HG03175 (cell line): Measurements from ENCODE around the gene TTC28.

Source experiments
- ATAC-seq: cut with Tn5 transposase; IDR thresholded peaks from one replicate; pipeline ENCODE4 v1.9.1; 2021; ENCODE audit warnings: mild to moderate bottlenecking, moderate library complexity; ENCODE audit not compliant: unreplicated experiment

TTC28 gene

DNA sequence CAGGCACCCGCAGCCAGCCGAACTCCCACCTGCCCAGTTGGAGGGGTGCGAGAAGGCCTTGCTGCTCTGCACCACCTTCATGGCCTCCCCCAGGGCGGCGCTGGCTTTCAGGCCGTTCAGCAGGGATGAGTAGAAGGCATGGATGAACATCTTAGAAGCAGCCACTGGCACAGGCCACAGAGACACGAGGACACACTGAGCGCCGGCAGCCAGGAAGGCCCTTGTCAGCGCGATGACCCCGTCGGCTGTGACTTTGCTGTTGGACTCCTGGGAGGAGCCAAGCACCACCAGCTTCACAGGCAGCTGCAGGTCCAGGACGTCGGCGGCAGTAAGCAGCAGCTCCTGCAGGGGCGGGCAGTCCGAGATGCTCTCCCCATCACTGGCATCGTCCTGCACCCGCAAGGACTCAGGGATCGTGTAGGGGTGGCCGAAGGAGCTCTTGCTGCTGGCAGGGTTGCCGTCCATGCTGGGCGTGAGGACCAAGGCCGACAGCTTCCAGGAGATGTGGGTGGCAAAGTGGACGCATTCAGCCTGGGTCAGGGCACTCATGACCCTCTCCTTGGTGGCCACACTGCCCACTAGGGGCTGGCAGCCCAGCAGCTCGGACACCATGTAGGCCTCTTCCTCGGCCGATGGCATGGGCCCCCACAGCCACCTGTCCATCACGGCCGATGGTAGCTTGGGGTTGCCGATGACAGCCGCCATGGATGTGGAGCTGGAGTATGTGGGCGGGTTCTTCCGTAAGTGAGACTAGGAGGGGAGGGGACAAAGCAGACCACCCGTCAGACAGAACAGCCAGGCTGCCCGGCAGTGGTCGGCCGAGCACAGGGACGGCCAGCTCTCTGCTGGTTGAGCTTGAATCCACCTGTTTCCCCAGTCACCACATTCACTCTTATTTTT lies 680.9 kb downstream of the TTC28 start:
- no peak for ATAC-seq

DNA sequence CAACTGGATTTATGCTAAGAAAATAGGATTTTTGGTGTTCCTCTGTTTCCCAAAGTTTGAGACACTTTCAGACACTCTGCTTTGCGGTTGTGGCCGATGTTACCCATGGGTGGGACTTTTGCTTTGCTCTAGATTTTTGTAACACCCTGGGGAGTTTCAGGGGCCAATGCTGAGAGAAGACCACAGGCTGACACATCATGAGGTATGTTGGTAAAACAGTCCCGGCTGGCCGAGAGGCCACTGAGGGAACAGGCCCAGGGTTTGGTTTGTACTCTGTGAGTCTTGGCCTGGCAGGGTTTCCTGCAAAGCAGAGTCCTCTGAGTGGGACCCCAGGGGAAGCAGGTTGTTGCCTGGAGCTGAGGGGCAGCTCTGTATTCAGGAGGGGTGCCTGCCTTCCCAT lies 682.1 kb downstream of the TTC28 start:
- no peak for ATAC-seq

- no peak for ATAC-seq
Measured at GRCh38 chr22:27996981-27997380, 682.7 kb downstream of the TTC28 start.

- ATAC-seq: no peak
Measured at GRCh38 chr22:27996529-27996925, 683.1 kb downstream of the TTC28 start.

- ATAC-seq: no peak
Measured at GRCh38 chr22:27995801-27996528, 683.7 kb downstream of the TTC28 start.

- no peak for ATAC-seq
Measured at GRCh38 chr22:27994481-27995331, 684.9 kb downstream of the TTC28 start.

- ATAC-seq: no peak
Measured at GRCh38 chr22:27993774-27994350, 685.8 kb downstream of the TTC28 start.

DNA sequence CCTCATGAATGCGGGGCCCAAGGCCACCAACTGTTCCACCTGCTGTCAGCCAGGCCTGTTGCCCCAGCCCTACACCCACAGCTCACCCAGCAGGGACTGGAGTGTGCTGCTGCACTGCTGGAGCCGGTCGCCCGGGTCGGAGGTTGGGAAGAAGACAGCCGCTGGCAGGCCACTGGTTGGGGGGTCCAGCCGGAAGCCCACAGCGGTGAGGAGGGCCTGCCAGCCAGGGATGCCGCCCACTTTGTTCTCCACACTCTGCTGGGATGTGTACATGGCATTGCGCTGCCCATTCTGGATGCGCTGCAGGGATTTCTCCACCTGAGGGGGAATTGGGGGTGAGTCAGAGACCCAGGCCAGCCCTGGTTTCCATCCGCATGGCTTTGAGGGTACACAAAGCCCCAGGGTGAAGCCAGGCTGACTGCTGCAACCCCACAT lies 686.4 kb downstream of the TTC28 start:
- no peak for ATAC-seq

DNA sequence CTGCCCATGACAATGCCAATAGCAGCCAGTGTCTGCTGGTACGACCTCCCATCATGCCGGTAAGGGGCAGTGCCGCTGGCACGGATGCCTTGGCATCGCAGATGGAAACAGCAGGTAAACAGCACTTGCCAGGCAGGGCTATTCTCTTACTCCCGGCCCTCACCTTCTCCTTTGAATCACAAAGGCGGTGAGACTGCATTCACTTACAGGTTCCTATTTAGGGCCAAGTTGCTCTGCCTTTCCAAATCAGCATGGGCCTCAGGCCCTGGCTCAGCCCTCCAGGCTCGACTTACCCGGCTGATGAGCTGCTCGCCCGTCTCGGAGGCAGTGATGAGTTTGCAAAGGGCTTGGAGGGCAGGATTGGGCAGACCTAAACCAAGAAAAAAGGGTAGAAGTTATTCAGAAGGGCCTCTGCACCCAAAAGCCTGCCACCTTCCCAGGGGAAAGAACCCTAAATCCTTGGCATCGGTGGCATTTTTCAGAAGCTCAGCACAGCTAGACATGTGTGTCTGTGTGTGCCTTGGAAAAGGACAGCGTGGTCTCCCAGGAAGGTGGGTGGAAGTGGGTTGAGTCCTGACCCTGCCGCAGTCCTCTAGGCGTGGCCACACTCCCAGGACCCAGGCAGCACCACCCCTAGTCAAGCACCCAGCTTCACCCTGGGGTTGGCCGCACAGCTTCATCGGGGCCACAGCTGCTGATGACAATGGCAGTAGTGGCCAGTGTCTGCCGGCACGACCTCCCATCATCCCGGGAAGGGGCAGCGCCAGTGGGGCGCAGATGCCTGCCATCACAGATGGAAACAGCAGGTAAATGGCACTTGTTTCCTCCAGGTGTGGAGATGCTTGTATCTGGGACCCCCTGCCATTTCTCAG lies 687.1 kb downstream of the TTC28 start:
- ATAC-seq: no peak

GRCh38 chr22:27991586-27992293 lies 687.9 kb downstream of the TTC28 start:
- ATAC-seq: no peak

- ATAC-seq: no peak
Measured at GRCh38 chr22:27990879-27991278, 688.8 kb downstream of the TTC28 start.

GRCh38 chr22:27990451-27990840 lies 689.2 kb downstream of the TTC28 start:
- ATAC-seq: no peak

DNA sequence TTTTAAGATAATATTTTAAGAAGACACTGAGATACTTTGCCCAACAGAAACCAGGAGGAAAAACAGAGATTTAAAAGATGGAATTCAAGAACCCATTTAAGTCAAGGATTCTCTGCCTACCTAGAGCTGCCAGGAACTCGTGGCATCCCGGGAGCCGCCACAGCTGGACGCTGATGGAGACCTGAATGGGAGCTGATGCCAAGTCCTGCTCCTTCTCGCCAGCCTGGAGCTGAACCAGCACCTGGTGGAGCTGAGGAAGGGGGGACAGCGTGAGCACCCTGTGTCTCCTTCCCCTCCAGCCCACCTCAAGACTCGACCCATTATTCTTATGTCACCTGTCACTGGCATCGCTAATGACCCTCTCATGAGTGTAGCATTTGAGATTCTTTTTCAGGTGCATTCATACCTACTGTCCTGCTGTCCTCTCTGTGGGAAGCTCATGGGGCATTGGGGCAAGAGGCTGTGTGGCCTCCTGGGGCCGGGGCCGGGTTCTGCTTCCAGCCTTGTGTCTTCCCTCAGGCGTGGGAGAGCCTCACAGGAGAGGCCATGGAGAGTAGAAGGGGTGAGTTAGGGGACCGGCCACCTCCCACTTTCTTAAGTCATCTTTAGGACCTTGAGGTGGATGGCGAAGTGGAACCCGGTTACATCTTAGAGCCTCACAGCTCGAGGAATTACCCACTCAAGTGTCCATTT lies 689.7 kb downstream of the TTC28 start:
- no peak for ATAC-seq

DNA sequence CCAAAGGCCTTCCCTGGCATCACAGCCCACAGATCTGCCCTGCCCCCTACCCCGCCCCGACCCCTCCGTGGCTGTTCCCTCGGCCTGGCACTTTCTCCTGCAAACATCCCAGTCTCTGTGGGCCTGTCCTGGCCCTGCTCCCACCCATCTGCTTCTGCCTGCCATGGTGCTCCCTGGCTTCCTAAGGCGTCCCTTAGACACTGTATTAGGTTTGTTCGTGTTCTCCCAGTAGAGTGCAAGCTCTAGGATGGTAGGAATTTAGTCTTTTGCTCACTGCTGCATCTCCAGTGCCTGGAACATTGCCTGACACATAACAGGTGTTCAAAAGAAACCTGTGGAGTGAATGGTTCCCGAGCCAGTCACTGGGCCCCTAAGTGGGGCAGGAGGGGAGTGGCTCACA lies 690.9 kb downstream of the TTC28 start:
- ATAC-seq: no peak

DNA sequence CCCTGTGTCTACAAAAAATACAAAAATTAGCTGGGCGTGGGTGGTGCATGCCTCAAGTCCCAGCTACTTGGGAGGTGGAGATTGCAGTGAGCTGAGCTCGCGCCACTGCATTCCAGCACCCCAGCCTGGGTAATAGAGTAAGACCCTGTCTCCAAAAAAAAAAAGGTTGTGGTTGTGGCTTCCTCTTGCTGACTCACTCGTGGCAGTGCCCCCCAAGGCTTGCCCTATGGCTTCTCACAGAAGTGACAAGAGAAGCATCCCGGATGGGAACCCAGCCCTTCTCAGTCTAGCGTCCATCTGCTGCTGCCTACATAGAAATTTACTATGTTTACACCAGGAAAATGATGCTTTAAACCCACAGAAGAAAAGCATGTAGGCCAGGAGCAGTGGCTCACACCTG lies 692.1 kb downstream of the TTC28 start:
- ATAC-seq: no peak

GRCh38 chr22:27986937-27987336 lies 692.7 kb downstream of the TTC28 start:
- no peak for ATAC-seq

DNA sequence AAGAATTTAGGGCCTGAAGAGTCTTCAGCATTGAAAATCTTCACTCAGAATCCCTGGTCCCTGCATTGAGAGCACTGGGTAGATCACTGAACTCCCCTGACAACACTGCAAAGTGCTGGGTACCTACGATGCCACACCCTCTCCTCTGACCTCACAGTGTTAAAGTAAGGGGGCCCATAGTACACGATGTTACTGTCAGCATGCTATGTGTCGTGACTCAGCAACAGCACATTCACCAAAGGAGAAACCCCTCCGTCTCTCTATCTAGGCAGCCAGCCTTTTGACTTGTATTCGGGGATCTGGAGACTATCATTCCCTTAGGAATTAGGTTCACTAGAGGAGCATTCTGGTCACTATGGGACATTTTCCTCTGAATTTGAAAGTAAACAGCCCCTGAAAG lies 693.2 kb downstream of the TTC28 start:
- no peak for ATAC-seq

DNA sequence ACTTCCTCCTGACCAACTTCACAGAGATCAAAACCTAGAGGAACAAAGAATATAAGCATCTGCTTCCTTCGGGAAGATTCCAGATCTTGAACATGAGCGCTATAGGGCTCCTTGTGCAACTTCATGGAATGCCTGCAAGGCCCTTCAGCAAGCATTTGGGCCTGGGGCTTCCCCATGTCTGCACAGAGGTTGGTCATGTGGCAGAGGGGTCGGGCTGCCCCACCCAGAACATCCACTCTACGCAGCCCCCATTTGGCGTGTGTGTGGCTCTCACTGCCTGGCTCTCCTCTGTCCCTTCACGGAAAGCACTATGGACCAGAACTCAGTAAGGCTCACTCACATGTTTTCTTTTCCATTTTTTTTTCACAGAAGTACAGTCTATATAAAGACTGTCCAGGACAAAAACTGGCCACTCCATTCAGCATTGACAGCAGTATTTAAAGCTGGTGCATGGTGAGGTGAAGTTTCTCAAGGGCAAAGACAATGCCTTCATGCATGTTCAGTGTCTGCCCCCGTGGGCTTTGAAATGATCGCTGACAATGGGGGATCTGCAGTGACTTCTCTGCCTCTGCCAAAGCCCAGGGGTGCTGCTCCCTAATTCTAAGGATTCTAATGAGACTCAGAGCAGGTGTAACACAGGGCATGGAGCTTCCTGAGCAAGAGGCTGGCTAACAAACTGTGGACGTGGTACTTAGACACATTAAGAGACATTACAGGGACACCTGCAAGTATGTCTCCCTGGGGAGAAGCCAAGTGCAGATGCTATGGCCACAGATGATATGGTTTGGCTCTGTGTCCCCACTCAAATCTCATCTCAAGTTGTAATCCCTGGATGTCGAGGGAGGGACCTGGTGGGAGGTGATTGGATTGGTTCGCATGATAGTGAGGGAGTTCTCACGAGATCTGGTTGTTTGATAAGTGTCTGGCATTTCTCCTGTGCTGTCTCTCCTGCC lies 694.0 kb downstream of the TTC28 start:
- ATAC-seq: no peak
